MM.1S (cell line): Measurements from ENCODE around the gene MBOAT7.

Source experiments
- CTCF ChIP-seq: fragments of 300-600 bp; sonication (generic); IDR thresholded peaks from 2 replicates; pipeline ENCODE4 v1.5.1; 2016; ENCODE audit warnings: antibody characterized with exemption, low read length, mixed read lengths
- EZH2 ChIP-seq: fragments of 300-600 bp; sonication (generic); optimal IDR thresholded peaks from 2 replicates; pipeline ENCODE3; 2017; ENCODE audit warnings: low read depth, mild to moderate bottlenecking, antibody characterized with exemption, low read length, mixed read lengths
- EZH2phosphoT487 ChIP-seq: fragments of 300-600 bp; sonication (generic); IDR thresholded peaks from 2 replicates; pipeline ENCODE4 v1.6.1; 2018; ENCODE audit warnings: antibody characterized with exemption, low read length

DNA sequence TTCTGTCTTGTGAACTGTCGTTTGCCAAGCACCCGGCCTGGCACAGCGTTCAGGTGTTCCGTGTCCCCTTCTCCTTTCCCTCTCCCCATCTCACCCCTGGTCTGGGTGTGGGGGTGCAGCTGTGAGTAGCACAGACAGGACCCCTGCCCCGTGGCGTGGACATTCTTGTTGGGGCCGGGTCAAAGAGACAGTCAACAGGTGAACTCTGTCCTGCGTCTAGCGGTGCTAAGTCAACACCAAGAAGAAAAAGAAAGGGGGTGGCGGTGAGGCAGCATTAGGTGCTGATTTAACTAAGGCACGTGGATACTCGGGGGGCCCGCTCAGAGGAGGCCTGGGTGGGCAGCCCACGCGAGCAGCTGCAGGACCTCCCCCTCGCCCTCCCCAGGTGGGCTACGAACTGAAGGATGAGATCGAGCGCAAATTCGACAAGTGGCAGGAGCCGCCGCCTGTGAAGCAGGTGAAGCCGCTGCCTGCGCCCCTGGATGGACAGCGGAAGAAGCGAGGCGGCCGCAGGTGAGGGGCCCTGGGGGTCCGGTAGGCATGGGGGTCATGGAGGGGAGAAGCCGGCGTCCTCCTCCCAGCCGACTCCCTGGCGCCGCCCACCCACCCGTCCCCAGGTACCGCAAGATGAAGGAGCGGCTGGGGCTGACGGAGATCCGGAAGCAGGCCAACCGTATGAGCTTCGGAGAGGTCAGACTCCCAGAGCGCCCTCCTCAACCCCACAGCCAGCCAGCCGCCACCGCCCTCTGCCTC, 61.5 kb downstream of the MBOAT7 start:
- TF ChIP-seq CTCF (no peak), EZH2 (no peak), EZH2phosphoT487 (no peak)
